ENCODE measurements around the gene FILIP1L. TPM values are rescaled to one million over a fixed set of nuclear protein-coding genes. Genes with fewer than 3 reads are reported as not detected.

The FILIP1L gene
- total RNA-seq, 1 experiment from 2014 or later = 0.07 TPM

DNA sequence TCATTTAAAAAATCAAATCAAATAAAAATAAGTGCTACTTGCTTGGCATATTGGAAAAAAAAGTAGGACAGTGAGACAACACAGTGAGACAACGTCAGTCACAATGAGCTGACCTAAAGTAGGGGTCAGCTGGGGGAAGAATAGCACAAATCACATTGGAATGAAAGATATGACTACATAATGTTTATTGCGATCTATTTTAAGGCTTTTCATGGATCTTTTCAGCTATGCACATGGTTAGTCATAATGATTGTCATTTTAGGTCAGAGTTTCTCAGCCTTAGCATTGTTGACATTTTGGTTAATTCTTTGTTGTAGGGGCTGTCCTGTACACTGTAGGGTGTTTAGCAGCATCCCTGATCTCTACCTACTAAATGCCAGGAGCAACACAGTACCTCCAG, 252.1 kb downstream of the FILIP1L start:
- Histone ChIP-seq H3K4me3 (ENCODE audit: insufficient read depth, low read depth, low read length) (no peak overlapping the region), H3K27me3 (ENCODE audit: control insufficient read depth, insufficient read depth, low read length) (no peaks in the 10 kb centered on the region), H3K36me3 (replicated peaks; ENCODE audit: control insufficient read depth, insufficient read depth, low read length) (no peaks in the 10 kb centered on the region)
- no peak for DNase-seq

DNA sequence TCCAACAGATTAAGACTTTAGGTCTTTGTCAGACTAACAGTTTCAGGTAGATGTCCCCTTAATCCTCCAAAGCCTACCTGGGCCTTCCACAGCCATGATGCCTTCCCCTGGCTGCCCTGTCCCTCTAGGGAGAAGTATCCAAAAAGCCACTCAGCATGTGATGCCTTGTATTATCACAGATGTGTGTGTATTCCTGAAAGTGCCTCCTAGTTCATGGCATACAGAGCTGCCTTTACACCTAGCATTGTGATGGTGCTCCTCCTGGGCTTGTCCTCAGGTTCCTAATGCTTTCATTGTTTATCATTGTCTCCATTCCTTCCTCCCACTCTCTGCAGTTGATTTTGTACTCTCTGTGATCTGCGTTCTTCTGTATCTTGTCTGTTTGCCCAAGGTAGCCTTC, 253.1 kb downstream of the FILIP1L start:
- H3K36me3 ChIP-seq (replicated peaks; ENCODE audit: control insufficient read depth, insufficient read depth, low read length) = no peaks in the 10 kb centered on the region
- no peak for DNase-seq
- H3K27me3 ChIP-seq (ENCODE audit: control insufficient read depth, insufficient read depth, low read length) = no peaks in the 10 kb centered on the region
- no peak overlapping the region for H3K4me3 ChIP-seq (ENCODE audit: insufficient read depth, low read depth, low read length)

DNA sequence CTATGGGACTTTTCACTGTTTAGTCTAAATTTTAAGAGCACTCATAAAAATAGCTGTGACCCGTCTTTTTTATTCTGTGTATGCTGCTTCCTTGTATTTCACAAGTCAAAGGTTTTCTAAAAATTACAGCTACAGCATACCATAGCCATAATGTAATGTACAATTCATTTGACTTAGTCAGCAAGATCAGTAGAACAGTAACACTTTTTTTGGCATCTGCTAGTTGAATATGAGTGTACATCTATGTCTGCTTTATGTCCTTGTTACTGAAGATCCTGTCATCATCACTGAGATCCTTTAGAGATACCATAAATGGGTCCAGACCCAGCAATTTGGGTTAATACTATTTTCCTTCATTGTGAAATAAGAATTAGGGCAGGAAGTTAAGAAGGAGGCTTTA, 254.5 kb downstream of the FILIP1L start:
- Histone ChIP-seq H3K4me3 (ENCODE audit: insufficient read depth, low read depth, low read length) (no peak overlapping the region), H3K27me3 (ENCODE audit: control insufficient read depth, insufficient read depth, low read length) (no peaks in the 10 kb centered on the region), H3K36me3 (replicated peaks; ENCODE audit: control insufficient read depth, insufficient read depth, low read length) (no peaks in the 10 kb centered on the region)
- no peak for DNase-seq

DNA sequence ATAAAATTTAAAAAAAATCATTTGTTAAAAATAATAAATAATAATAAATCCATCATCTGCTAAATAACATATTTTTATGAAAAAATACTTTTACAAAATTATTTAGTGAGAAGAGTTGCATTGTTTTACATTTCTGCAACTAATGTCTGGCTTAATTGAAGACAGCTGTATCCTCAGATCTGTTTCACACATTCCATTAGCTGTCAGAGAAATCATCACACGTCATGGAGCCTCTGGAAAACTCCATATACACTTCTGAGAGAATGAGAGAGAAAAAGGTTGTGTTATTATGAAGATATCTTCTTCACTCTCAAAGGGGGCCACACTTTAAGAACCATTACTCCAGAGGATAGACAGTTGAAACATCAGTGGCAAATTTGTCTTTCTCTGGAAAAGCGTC, 255.8 kb downstream of the FILIP1L start:
- Histone ChIP-seq H3K36me3 (replicated peaks; ENCODE audit: control insufficient read depth, insufficient read depth, low read length) (no peaks in the 10 kb centered on the region), H3K4me3 (ENCODE audit: insufficient read depth, low read depth, low read length) (no peak overlapping the region), H3K27me3 (ENCODE audit: control insufficient read depth, insufficient read depth, low read length) (no peaks in the 10 kb centered on the region)
- DNase-seq = no peak

DNA sequence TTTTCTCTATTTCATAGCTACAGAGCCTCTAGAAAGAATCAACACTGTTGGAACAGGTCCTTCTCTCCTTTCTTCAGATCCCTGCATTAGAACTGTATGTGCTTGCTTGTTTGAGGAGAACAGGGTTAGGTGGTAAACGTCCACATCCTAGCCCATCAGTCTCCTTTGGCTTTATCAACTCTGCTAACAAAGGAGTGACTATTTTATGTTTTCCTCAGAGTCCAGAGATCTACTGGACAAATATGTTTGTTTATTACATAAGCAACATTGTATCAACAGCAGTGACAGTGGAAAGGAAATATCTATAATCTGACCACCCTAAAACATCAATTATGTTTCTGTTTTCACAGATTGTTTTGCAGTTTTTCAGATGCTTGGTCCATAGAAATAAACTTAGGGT, 257.0 kb downstream of the FILIP1L start:
- Histone ChIP-seq H3K4me3 (ENCODE audit: insufficient read depth, low read depth, low read length) (no peak overlapping the region), H3K36me3 (replicated peaks; ENCODE audit: control insufficient read depth, insufficient read depth, low read length) (no peaks in the 10 kb centered on the region), H3K27me3 (ENCODE audit: control insufficient read depth, insufficient read depth, low read length) (no peaks in the 10 kb centered on the region)
- DNase-seq = no peak

DNA sequence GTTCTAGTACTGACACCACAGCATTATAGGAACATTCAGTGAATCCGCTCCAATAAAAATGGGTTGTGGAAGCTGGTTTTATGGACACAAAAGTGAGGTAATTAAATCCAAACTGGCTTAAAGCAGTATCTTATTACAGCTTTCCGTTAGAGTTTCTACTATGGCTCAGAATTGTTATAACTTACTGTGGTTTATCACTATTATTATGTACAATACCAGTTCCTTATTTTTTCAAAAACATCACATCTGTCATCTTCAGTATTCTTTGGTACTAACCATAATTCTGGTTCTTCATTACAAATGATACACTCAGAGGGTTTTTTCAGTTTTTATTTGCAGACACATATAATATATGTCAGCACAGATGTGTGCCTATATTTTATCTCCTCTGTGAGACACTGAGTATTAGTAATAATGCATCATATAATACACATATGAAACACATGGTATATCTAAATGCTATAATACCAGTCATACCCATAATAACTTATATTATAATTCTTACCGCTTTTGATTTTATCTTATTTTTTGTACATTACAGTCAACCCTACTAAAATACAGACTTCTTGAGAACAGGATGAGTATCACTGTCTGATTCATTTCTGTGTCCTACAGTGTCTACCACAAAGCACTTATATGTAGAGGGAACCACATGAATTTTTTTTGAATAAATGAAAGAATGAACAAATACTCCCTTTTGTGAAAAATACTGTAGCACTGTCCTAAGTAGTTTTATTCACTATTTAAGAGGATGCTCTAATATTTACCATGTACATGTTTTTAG, 257.7 kb downstream of the FILIP1L start:
- DNase-seq = no peak
- Histone ChIP-seq H3K36me3 (replicated peaks; ENCODE audit: control insufficient read depth, insufficient read depth, low read length) (no peaks in the 10 kb centered on the region), H3K27me3 (ENCODE audit: control insufficient read depth, insufficient read depth, low read length) (no peaks in the 10 kb centered on the region), H3K4me3 (ENCODE audit: insufficient read depth, low read depth, low read length) (no peak overlapping the region)

DNA sequence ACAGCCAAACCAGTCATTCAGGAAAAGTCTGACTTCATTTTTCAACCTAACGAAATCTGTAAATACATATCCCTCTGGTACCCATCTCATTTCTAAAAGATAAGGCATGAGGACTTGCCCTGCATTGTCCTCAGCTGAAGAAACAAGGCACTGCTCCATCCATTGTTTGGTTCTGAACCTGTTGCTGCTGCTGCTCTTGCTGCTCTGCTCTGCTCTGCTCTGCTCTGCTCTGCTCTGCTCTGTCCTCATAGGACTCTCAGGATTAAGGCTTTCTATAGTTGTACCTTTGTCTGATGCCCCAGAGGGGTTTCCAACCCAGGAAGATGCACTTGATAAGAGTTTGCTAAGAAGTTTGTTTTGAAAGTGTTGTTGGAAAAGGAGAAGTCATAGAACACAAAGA, 258.4 kb downstream of the FILIP1L start:
- no peaks in the 10 kb centered on the region for H3K36me3 ChIP-seq (replicated peaks; ENCODE audit: control insufficient read depth, insufficient read depth, low read length)
- no peak for DNase-seq
- no peak overlapping the region for H3K4me3 ChIP-seq (ENCODE audit: insufficient read depth, low read depth, low read length)
- no peaks in the 10 kb centered on the region for H3K27me3 ChIP-seq (ENCODE audit: control insufficient read depth, insufficient read depth, low read length)

DNA sequence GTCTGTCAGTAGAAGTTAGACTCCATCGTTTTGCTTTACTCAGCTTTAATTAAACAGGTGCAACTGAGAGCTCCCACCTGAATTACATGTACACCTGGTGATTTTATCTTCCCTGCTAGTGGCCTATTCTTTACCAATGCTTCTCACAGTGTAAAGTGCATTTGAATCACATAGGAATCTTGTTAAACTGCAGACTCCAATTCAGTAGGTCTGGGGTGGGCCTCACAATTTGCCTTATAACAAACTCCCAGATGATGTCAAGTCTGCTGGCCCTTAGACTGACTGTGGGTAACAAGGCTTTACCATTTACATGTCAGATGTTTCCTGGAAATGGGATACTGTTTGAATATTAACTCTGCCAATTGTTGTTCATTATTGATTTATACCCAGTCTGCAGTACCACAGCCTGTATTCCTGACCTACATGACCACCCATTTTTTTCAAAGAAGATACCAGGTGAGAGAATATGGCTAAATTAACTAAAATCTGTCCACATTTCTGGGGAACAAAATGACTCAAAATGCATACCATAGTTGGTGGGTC, 259.5 kb downstream of the FILIP1L start:
- H3K36me3 ChIP-seq (replicated peaks; ENCODE audit: control insufficient read depth, insufficient read depth, low read length) = no peaks in the 10 kb centered on the region
- H3K27me3 ChIP-seq (ENCODE audit: control insufficient read depth, insufficient read depth, low read length) = no peaks in the 10 kb centered on the region
- no peak overlapping the region for H3K4me3 ChIP-seq (ENCODE audit: insufficient read depth, low read depth, low read length)
- DNase-seq = no peak

DNA sequence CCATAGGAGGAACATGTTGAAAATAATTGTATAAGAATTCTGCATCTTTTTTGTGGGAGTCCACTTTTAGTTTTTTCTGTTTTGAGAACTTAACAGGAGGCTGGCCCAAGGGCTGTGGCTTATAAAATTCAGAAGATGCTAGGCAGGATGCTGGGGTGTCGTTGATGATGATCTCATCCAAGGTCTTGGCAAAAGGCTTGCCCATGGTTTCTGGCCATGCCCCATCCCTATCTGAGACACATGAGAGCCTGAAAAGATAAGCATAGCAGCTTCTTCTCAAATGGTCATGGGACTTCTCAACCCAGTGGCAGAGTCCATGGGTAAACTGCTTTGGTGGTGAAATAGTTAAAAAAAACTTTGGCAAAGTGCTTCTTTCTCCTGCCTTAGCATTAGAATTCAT, 261.4 kb downstream of the FILIP1L start:
- Histone ChIP-seq H3K36me3 (replicated peaks; ENCODE audit: control insufficient read depth, insufficient read depth, low read length) (no peaks in the 10 kb centered on the region), H3K4me3 (ENCODE audit: insufficient read depth, low read depth, low read length) (no peak overlapping the region), H3K27me3 (ENCODE audit: control insufficient read depth, insufficient read depth, low read length) (no peaks in the 10 kb centered on the region)
- DNase-seq = no peak

DNA sequence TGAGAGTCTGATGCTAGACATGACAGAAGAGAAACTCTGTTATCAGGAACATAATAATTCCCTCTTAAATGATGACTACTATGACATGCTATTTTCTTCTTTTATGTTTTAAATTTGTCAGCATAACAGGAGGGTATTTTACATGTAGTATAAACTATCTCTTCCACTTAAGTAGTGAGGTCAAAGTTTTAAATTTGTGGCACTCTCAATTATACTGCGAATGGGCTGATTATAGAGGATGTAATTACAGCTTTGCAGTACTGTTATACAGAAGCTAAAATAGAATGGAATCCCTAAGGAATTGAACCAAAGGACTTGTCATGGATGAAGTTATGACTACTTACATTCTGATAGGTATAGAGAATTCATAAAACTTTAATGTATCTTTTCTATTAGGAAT, 262.3 kb downstream of the FILIP1L start:
- DNase-seq = no peak
- no peaks in the 10 kb centered on the region for H3K27me3 ChIP-seq (ENCODE audit: control insufficient read depth, insufficient read depth, low read length)
- H3K36me3 ChIP-seq (replicated peaks; ENCODE audit: control insufficient read depth, insufficient read depth, low read length) = no peaks in the 10 kb centered on the region
- no peak overlapping the region for H3K4me3 ChIP-seq (ENCODE audit: insufficient read depth, low read depth, low read length)

DNA sequence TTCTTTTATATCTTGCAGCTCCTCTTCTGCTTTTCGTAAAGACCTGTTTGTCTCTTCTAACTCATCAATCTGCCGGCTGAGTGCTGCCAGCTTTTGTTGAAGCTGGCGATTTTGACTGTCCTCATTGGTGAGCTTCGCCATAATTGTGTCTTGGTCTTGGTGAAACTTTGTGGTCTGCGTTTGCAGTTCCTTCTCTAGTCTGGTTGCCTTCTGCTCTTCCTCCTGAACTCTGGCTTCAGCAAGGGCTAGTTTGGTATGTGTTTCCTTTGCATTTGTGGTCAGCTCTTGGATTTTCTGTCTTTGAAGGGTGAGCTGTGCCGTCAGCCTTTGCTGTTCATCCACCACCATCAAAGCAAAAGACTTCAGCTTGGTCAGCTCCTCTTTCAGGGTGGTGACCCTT, 263.7 kb downstream of the FILIP1L start:
- Histone ChIP-seq H3K27me3 (ENCODE audit: control insufficient read depth, insufficient read depth, low read length) (no peaks in the 10 kb centered on the region), H3K4me3 (ENCODE audit: insufficient read depth, low read depth, low read length) (no peak overlapping the region), H3K36me3 (replicated peaks; ENCODE audit: control insufficient read depth, insufficient read depth, low read length) (no peaks in the 10 kb centered on the region)
- DNase-seq = no peak

DNA sequence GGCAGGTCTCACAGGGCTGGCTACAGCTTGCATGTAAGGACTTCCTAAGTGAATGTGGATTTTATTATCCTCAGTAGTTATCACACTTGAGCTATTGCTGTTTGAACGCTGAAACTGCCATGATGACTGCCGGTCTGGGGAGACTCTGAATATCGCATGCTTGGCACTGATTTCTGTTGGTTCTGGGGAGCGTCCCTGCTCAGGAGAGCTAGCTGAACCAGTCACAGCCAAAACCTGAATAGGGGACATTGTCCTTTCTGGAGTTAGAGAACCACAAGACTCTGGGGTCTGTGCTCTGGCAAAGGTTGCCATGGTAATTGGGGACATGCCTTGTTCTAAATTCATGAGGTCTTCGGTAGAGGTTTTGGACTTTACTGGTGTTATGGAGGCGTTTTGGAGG, 265.9 kb downstream of the FILIP1L start:
- DNase-seq = no peak
- H3K4me3 ChIP-seq (ENCODE audit: insufficient read depth, low read depth, low read length) = no peak overlapping the region
- no peaks in the 10 kb centered on the region for H3K36me3 ChIP-seq (replicated peaks; ENCODE audit: control insufficient read depth, insufficient read depth, low read length)
- H3K27me3 ChIP-seq (ENCODE audit: control insufficient read depth, insufficient read depth, low read length) = no peaks in the 10 kb centered on the region

DNA sequence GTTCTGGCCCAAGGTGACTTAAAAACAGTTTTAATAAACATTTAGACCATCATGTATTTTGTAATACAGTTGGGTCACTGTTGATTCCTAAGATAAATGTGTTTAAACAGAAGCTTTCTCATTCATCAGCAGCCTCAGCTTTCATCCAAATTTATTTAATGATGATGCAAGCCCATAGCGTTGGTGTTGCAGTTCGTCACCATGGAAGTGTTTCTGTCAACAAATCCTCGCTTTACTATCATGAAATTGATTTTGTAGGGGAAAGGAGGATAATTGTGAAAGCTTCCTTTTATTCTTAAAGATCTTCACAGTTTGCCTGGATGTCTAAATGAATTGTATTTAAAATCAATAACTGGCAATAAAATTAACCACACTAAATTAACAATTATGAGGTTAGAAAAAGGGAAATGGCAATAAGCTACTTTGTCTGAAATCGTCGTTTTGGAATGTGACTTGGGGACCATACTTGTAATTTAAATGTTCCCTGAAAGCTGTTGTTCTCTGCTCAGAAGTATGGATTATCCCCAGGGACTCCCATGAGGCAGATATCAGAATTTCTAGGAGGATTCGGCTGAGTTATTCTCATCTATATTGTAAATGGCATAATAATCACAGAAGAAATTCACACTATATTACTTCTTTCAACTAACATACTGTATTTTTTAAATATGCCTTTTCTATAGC, 267.7 kb downstream of the FILIP1L start:
- Histone ChIP-seq H3K27me3 (ENCODE audit: control insufficient read depth, insufficient read depth, low read length) (no peaks in the 10 kb centered on the region), H3K4me3 (ENCODE audit: insufficient read depth, low read depth, low read length) (no peak overlapping the region), H3K36me3 (replicated peaks; ENCODE audit: control insufficient read depth, insufficient read depth, low read length) (no peaks in the 10 kb centered on the region)
- no peak for DNase-seq

DNA sequence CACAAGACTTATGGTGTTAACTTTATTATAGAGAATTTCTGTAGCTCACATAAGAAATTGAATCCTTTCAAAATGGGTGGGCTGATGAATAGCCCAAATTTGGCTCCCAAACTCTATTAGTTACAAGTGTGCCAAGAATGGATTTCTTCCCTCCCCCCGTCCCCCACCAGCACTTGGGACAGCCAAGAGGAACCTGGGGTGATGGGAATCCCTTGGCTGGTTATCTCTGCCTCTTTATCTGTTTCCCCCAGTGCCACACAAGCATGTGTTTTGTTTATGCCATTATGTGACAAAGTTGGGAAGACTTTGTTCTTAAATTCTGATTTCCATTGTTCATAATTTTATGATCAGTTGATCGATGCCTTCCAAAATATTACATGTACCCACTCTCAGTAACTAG, 268.3 kb downstream of the FILIP1L start:
- H3K36me3 ChIP-seq (replicated peaks; ENCODE audit: control insufficient read depth, insufficient read depth, low read length) = no peaks in the 10 kb centered on the region
- H3K27me3 ChIP-seq (ENCODE audit: control insufficient read depth, insufficient read depth, low read length) = no peaks in the 10 kb centered on the region
- no peak for DNase-seq
- H3K4me3 ChIP-seq (ENCODE audit: insufficient read depth, low read depth, low read length) = no peak overlapping the region

DNA sequence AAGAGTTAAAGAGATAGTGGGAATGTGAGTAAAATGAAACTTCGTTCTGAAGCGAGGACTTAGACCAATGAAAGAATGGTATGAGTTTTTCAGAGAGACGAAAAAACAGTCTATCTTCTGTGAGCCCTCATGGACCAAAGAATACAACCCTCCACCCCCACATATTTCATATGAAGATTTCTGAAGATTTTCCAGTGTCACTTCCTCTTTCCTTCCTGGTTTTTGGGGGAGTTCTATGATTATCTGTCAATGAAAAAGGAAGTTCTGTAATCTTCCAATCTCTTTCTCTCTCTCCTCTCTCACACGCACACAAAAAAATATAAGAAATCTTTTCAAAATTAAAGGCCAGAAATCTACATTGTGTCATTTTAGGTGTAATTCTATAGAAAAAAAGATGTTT, 269.0 kb downstream of the FILIP1L start:
- Histone ChIP-seq H3K4me3 (ENCODE audit: insufficient read depth, low read depth, low read length) (no peak overlapping the region), H3K36me3 (replicated peaks; ENCODE audit: control insufficient read depth, insufficient read depth, low read length) (no peaks in the 10 kb centered on the region), H3K27me3 (ENCODE audit: control insufficient read depth, insufficient read depth, low read length) (no peaks in the 10 kb centered on the region)
- no peak for DNase-seq

All from H7 (cell line).